CD4-positive, alpha-beta T cell (primary cell): ENCODE results near the gene ASB18. TPM values are rescaled to one million over a fixed set of nuclear protein-coding genes. Genes with fewer than 3 reads are reported as not detected.

Experiments
- ATAC-seq: fragments of 200-7000 bp; cut with Tn5 transposase; one replicate; pipeline ENCODE4 v1.10.0; 2022; ENCODE audit warnings: mild to moderate bottlenecking; ENCODE audit not compliant: poor library complexity
- CTCF ChIA-PET: fragments of 350-600 bp; sonication (Branson Sonifier 250); formaldehyde crosslinking; loops from one replicate; lab custom pipeline; 2021; ENCODE audit warnings: antibody characterized with exemption, inconsistent platforms; lab: Charles Lee
- POLR2A ChIA-PET: fragments of 350-600 bp; sonication (Branson Sonifier 250); formaldehyde crosslinking; loops from one replicate; lab custom pipeline; 2021; ENCODE audit warnings: antibody characterized with exemption, inconsistent platforms; lab: Charles Lee
- DNase-seq, 14 experiments: peaks; one replicate each; pipeline ENCODE4 v3.0.0-alpha.2; 2013 to 2020; ENCODE audit warnings: mixed read lengths in 2 of 14
- H3K27ac ChIP-seq, 2 donors: one replicate each; pipeline versions ENCODE4 v1.5.1 to v1.7.0; 2013; ENCODE audit warnings: low read length in 2 of 2, low read depth in 1 of 2, mild to moderate bottlenecking in 1 of 2
- H3K27me3 ChIP-seq, 2 experiments: 1 replicate in 1 of 2; 2 replicates in 1 of 2; pipeline versions ENCODE4 v1.6.1 to v1.7.0; 2013; ENCODE audit warnings: low read length in 2 of 2, control low read depth in 1 of 2, mild to moderate bottlenecking in 1 of 2, moderate library complexity in 1 of 2; ENCODE audit not compliant: insufficient read depth in 2 of 2, control insufficient read depth in 1 of 2
- H3K36me3 ChIP-seq: one replicate; pipeline ENCODE4 v1.6.1; 2013; ENCODE audit warnings: low read length, control low read depth; ENCODE audit not compliant: insufficient read depth
- H3K4me1 ChIP-seq: one replicate; pipeline ENCODE4 v1.6.1; 2013; ENCODE audit warnings: low read length, control low read depth; ENCODE audit not compliant: insufficient read depth
- H3K4me3 ChIP-seq: one replicate; pipeline ENCODE4 v1.5.1; 2013; ENCODE audit warnings: mild to moderate bottlenecking, low read length, moderate library complexity
- H3K9me3 ChIP-seq, 2 experiments: 1 replicate in 1 of 2; 2 replicates in 1 of 2; pipeline versions ENCODE4 v1.6.1 to v1.7.0; 2013; ENCODE audit warnings: low read length in 2 of 2, mild to moderate bottlenecking in 2 of 2, control low read depth in 1 of 2, moderate library complexity in 1 of 2; ENCODE audit not compliant: control insufficient read depth in 1 of 2, insufficient read depth in 1 of 2
- H3K27ac Mint-ChIP-seq: one replicate; pipeline ENCODE4 v1.8.0; 2020; ENCODE audit warnings: mixed read lengths
- H3K27me3 Mint-ChIP-seq: one replicate; pipeline ENCODE4 v1.8.0; 2021; ENCODE audit warnings: mixed read lengths
- H3K36me3 Mint-ChIP-seq: one replicate; pipeline ENCODE4 v1.8.0; 2021; ENCODE audit warnings: low read depth, mixed read lengths
- H3K4me1 Mint-ChIP-seq: one replicate; pipeline ENCODE4 v1.8.0; 2021; ENCODE audit warnings: low read depth, mixed read lengths
- H3K4me3 Mint-ChIP-seq: one replicate; pipeline ENCODE4 v1.8.0; 2020; ENCODE audit warnings: mild to moderate bottlenecking, mixed read lengths
- H3K9me3 Mint-ChIP-seq: one replicate; pipeline ENCODE4 v1.8.0; 2020; ENCODE audit warnings: mixed read lengths
- CTCF ChIP-seq: fragments of 200-600 bp; IDR thresholded peaks from one replicate; pipeline ENCODE4 v1.8.0; 2022; ENCODE audit warnings: antibody characterized with exemption, mild to moderate bottlenecking
- intact Hi-C, 2 experiments: fragments of 100-400 bp; cut with DNase I in 1 of 2; cut with micrococcal nuclease in 1 of 2; formaldehyde crosslinking; loops; one replicate each; pipeline versions ENCODE4 v1.15.1 to v1.9.0; 2023 to 2025; cut with DNase I, micrococcal nuclease
- total RNA-seq, 174 experiments: library from RNA in 2 of 174; stranded (reverse) in 2 of 174; gene quantifications; one replicate each; pipeline ENCODE4 v1.2.3 and lab custom pipeline; 2021 to 2026

ASB18 gene
- total RNA-seq, 2 experiments from 2014 or later, result not detected

DNA sequence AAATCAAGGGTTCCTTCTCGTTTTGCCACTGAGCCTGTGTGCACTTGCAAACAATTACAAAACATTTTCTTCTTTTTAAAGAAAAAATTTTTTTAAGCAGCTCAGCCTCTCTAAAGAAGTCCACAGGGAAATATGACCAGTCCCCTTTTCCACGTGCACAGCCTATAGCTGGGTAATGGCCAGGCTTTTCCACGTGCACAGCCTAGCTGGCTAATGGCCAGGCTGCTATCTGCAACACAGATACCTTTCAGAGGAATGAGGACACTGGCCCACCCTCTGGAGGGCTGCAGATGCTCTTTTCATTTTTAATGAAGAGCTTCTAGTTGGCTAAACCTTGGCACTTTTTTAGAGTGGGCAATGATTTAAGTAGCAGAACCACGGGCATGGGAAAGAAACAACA, 46.3 kb downstream of the ASB18 start:
- H3K4me3 Mint-ChIP-seq, result no peak overlapping the region
- H3K4me1 Mint-ChIP-seq, result no peaks in the 10 kb centered on the region
- intact Hi-C loops, result no loop called here
- H3K4me3 ChIP-seq, result no peak overlapping the region
- peaks cover 25% of the 10 kb centered on the region for H3K27me3 Mint-ChIP-seq
- no peaks in the 10 kb centered on the region for H3K9me3 Mint-ChIP-seq
- H3K9me3 ChIP-seq, result peaks cover 0 to 4% of the 10 kb centered on the region in 2 experiments
- ATAC-seq (no peak), DNase-seq (no peak)
- TF ChIP-seq CTCF, result no peak
- ChIA-PET CTCF (no interaction called here), POLR2A (no interaction called here)
- no peak overlapping the region for H3K27ac ChIP-seq
- no peak overlapping the region for H3K27ac Mint-ChIP-seq
- H3K4me1 ChIP-seq, result no peaks in the 10 kb centered on the region
- no peaks in the 10 kb centered on the region for H3K36me3 Mint-ChIP-seq
- peaks cover 4 to 6% of the 10 kb centered on the region in 2 experiments for H3K27me3 ChIP-seq
- no peaks in the 10 kb centered on the region for H3K36me3 ChIP-seq

GRCh38 chr2:236216711-236217110, 47.5 kb downstream of the ASB18 start:
- DNase-seq (no peak), ATAC-seq (no peak)
- Mint-ChIP-seq H3K4me1 (no peaks in the 10 kb centered on the region), H3K9me3 (no peaks in the 10 kb centered on the region), H3K27ac (no peak overlapping the region), H3K4me3 (no peak overlapping the region), H3K36me3 (no peaks in the 10 kb centered on the region), H3K27me3 (peaks cover 25% of the 10 kb centered on the region)
- Histone ChIP-seq H3K4me1 (no peaks in the 10 kb centered on the region), H3K9me3 (peaks cover 0 to 1% of the 10 kb centered on the region in 2 experiments), H3K27ac (no peak overlapping the region), H3K4me3 (no peak overlapping the region), H3K27me3 (peaks cover 4 to 6% of the 10 kb centered on the region in 2 experiments), H3K36me3 (no peaks in the 10 kb centered on the region)
- no peak for TF ChIP-seq CTCF
- intact Hi-C loops, result no loop called here
- POLR2A ChIA-PET, result no interaction called here
- CTCF ChIA-PET, result no interaction called here

DNA sequence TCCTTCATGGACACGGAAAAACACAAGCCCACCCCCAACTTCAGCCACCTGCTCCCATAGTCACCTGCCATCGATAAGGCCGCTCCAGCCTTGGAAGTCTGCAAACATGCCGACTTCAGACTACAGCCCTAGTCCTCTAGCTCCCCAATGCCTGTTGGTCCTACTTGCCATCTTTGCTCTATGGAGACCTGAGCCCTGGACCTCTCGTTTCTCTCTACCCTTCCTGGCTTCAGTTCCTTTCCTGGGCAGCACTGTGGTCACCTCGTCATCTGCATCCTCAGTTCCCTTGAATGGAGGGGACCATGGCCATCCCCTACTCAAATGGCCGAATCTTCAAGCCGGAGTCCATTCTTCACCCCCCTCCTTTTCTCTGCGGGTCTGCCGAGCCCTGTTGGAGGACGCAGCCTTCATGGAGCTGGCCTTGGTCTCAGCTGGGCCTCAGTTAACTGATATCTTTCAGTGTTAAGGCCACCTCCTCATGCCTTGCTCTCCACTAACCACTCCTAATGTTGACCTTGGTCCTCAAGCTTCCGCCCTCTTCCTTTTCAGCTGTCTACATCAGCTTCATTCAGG, 48.4 kb downstream of the ASB18 start:
- Mint-ChIP-seq H3K27me3 (peaks cover 25% of the 10 kb centered on the region), H3K4me1 (no peaks in the 10 kb centered on the region), H3K27ac (no peak overlapping the region), H3K4me3 (no peak overlapping the region), H3K36me3 (no peaks in the 10 kb centered on the region), H3K9me3 (no peaks in the 10 kb centered on the region)
- no peak for DNase-seq
- no peaks in the 10 kb centered on the region for H3K9me3 ChIP-seq
- no peak overlapping the region for H3K27ac ChIP-seq
- no peaks in the 10 kb centered on the region for H3K4me1 ChIP-seq
- ChIA-PET POLR2A (no interaction called here), CTCF (no interaction called here)
- ATAC-seq, result no peak
- no peak for TF ChIP-seq CTCF
- no peaks in the 10 kb centered on the region for H3K36me3 ChIP-seq
- no peak overlapping the region for H3K4me3 ChIP-seq
- peaks cover 4 to 10% of the 10 kb centered on the region in 2 experiments for H3K27me3 ChIP-seq
- intact Hi-C loops, result no loop called here
